Suprapubic skin (tissue), 4 donors: ENCODE measurements around the gene GAK. TPM values are rescaled to one million over a fixed set of nuclear protein-coding genes. Genes with fewer than 3 reads are reported as not detected.
"Not testable (repeated sequence)": the region's sequence is repeated elsewhere in the genome, so short reads cannot be mapped to it uniquely, and the experiment has no call there.

Experiments
- DNase-seq, 2 donors: peaks; one replicate each; pipeline ENCODE4 v3.0.0-alpha.2; 2019; ENCODE audit warnings: low spot score in 2 of 2
- H3K27ac ChIP-seq: fragments of 200-600 bp; sonication (generic); one replicate; pipeline ENCODE4 v1.5.1; 2019
- H3K27me3 ChIP-seq: fragments of 200-600 bp; sonication (generic); one replicate; pipeline ENCODE4 v1.5.1; 2019
- H3K36me3 ChIP-seq: fragments of 200-600 bp; sonication (generic); one replicate; pipeline ENCODE4 v1.5.1; 2019
- H3K4me1 ChIP-seq: fragments of 200-600 bp; sonication (generic); one replicate; pipeline ENCODE4 v1.5.1; 2019
- H3K4me3 ChIP-seq: fragments of 200-600 bp; sonication (generic); one replicate; pipeline ENCODE4 v1.5.1; 2019; ENCODE audit warnings: mild to moderate bottlenecking
- H3K9me3 ChIP-seq: fragments of 200-600 bp; sonication (generic); one replicate; pipeline ENCODE4 v1.5.1; 2019
- CTCF ChIP-seq, 2 donors: fragments of 200-600 bp in 1 of 2; fragments of 450-650 bp in 1 of 2; sonication (generic) in 1 of 2; IDR thresholded peaks; one replicate each; pipeline ENCODE4 v1.5.1; 2016 to 2019; ENCODE audit warnings: antibody characterized with exemption in 2 of 2, mild to moderate bottlenecking in 1 of 2, moderate library complexity in 1 of 2
- EP300 ChIP-seq: sonication (generic); formaldehyde crosslinking; IDR thresholded peaks from one replicate; pipeline ENCODE4 v1.6.1; 2017; ENCODE audit warnings: antibody characterized with exemption
- POLR2A ChIP-seq, 2 donors: fragments of 450-650 bp; IDR thresholded peaks; one replicate each; pipeline ENCODE4 v1.6.1; 2017; ENCODE audit warnings: antibody characterized with exemption in 2 of 2, mild to moderate bottlenecking in 2 of 2, moderate library complexity in 2 of 2
- POLR2AphosphoS5 ChIP-seq, 3 donors: sonication (generic); formaldehyde crosslinking; IDR thresholded peaks; one replicate each; pipeline ENCODE4 v1.6.1; 2017; ENCODE audit warnings: antibody characterized with exemption in 3 of 3
- WGBS: methylation state at CpG from one replicate; pipeline ENCODE4 v1.1.5; 2018; 5-methylcytosine and 5-hydroxymethylcytosine counted together
- total RNA-seq, 4 donors: library from RNA; depleted of rRNA; stranded (reverse); fragments of >200 nt; gene quantifications; one replicate each; pipeline ENCODE4 v1.1.0, GENCODE V29; 2016

GAK gene
- total RNA-seq, 4 donors from 2014 or later = 108 to 166 (median 132) TPM

- Histone ChIP-seq H3K27ac (no peak overlapping the region), H3K36me3 (no peaks in the 10 kb centered on the region), H3K27me3 (no peaks in the 10 kb centered on the region), H3K4me3 (no peak overlapping the region), H3K9me3 (no peaks in the 10 kb centered on the region), H3K4me1 (peaks cover 47% of the 10 kb centered on the region)
- TF ChIP-seq POLR2AphosphoS5 (IDR thresholded peaks at IDR 0.05) (no peak), EP300 (no peak), POLR2A (IDR thresholded peaks at IDR 0.05) (no peak)
- DNase-seq = peak in 1 of 2 donors; percentile 54
- 85% methylated on average over 9 of the region's 9 CpGs for WGBS
Measured at GRCh38 chr4:925171-925570, 6.9 kb downstream of the GAK start.

GRCh38 chr4:924107-925096, 7.7 kb downstream of the GAK start:
- Histone ChIP-seq H3K27me3 (no peaks in the 10 kb centered on the region), H3K36me3 (no peaks in the 10 kb centered on the region), H3K4me1 (peaks cover 39% of the 10 kb centered on the region), H3K27ac (no peak overlapping the region), H3K9me3 (no peaks in the 10 kb centered on the region), H3K4me3 (no peak overlapping the region)
- TF ChIP-seq POLR2A (IDR thresholded peaks at IDR 0.05) (no peak), CTCF (IDR thresholded peaks at IDR 0.05) (no peak)
- peak in 1 of 2 donors; percentile 67 for DNase-seq
- WGBS = 60% methylated on average over 18 of the region's 18 CpGs

GRCh38 chr4:921830-922331, 10.2 kb downstream of the GAK start:
- Histone ChIP-seq H3K27me3 (no peaks in the 10 kb centered on the region), H3K4me3 (no peak overlapping the region), H3K27ac (no peak overlapping the region), H3K36me3 (no peaks in the 10 kb centered on the region), H3K4me1 (peaks cover 24% of the 10 kb centered on the region), H3K9me3 (no peaks in the 10 kb centered on the region)
- TF ChIP-seq CTCF (IDR thresholded peaks at IDR 0.05) (no peak), POLR2AphosphoS5 (IDR thresholded peaks at IDR 0.05) (no peak), POLR2A (IDR thresholded peaks at IDR 0.05) (no peak), EP300 (no peak)
- WGBS = 85% methylated on average over 17 of the region's 17 CpGs
- peak; percentile 43 to 77 for DNase-seq

- H3K27ac ChIP-seq, H3K4me1 ChIP-seq: not testable (repeated sequence)
- DNase-seq = peak; percentile 46 to 63
Measured at GRCh38 chr4:919004-919680, 13.0 kb downstream of the GAK start.

GRCh38 chr4:918591-918990, 13.5 kb downstream of the GAK start:
- not testable (repeated sequence) for H3K9me3 ChIP-seq, H3K4me1 ChIP-seq, H3K36me3 ChIP-seq, H3K27me3 ChIP-seq, DNase-seq, H3K27ac ChIP-seq, H3K4me3 ChIP-seq
- 94% methylated on average over 6 of the region's 6 CpGs for whole genome bisulfite sequencing

More at GRCh38 chr4:919004-919680, 13.0 kb downstream of the GAK start:
- H3K27me3 ChIP-seq, H3K4me3 ChIP-seq, H3K36me3 ChIP-seq, H3K9me3 ChIP-seq: not testable (repeated sequence)
- WGBS = 83% methylated on average over 11 of the region's 15 CpGs

GRCh38 chr4:917992-918391, 14.1 kb downstream of the GAK start:
- Histone ChIP-seq H3K27me3 (no peaks in the 10 kb centered on the region), H3K9me3 (no peaks in the 10 kb centered on the region), H3K4me3 (no peak overlapping the region), H3K27ac (no peak overlapping the region), H3K36me3 (no peaks in the 10 kb centered on the region), H3K4me1 (peaks cover 3% of the 10 kb centered on the region)
- TF ChIP-seq POLR2A (IDR thresholded peaks at IDR 0.05) = no peak
- DNase-seq = no peak
- WGBS = 94% methylated on average over 2 of the region's 2 CpGs

- peaks cover 4% of the 10 kb centered on the region for H3K36me3 ChIP-seq
- TF ChIP-seq CTCF (IDR thresholded peaks at IDR 0.05) = no peak
- no peaks in the 10 kb centered on the region for H3K27me3 ChIP-seq
- DNase-seq = peak in 1 of 2 donors; percentile 10
- peaks cover 3% of the 10 kb centered on the region for H3K4me1 ChIP-seq
- no peak overlapping the region for H3K27ac ChIP-seq
- H3K4me3 ChIP-seq = no peak overlapping the region
- 88% methylated on average over 7 of the region's 7 CpGs for WGBS
- no peaks in the 10 kb centered on the region for H3K9me3 ChIP-seq
Measured at GRCh38 chr4:917466-917865, 14.7 kb downstream of the GAK start.
